Activated CD8-positive, alpha-beta memory T cell treated with anti-CD3 and anti-CD28 coated beads, Interleukin-2, amount 50 U/mL, for 1 hour (primary cell): ENCODE data around the gene EYS.
"Not testable (repeated sequence)": the region's sequence is repeated elsewhere in the genome, so short reads cannot be mapped to it uniquely, and the experiment has no call there.

Source experiments
- DNase-seq: peaks from one replicate; pipeline ENCODE4 v3.0.0-alpha.2; 2020; ENCODE audit errors: extremely low read depth

EYS gene

GRCh38 chr6:63821442-63821841 is 1885.6 kb downstream of the EYS start:
- DNase-seq = no peak

GRCh38 chr6:63819831-63820230 is 1887.2 kb downstream of the EYS start:
- no peak for DNase-seq

GRCh38 chr6:63817492-63818050 is 1889.5 kb downstream of the EYS start:
- no peak for DNase-seq

DNA sequence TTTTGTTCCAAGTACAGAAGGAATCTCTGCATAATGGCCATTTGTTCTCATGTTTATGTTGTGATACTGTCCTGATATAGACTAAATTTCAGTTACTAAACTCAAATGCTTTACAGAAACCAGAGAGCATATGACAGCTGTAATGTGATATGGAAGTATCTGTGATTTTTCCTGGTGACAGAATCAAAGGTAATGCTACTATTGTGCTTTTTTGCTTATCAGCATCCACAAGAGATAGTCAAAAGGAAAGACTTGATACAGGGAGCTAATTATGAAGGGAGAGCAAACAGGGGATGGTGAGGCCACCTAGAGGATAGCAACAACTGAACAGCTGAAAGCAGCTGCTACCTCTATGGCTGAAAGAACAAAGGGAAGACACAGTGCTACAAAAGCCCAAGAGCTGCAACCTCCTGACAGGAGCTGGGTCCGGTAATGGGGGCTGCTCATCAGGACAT is 1890.0 kb downstream of the EYS start:
- no peak for DNase-seq

DNA sequence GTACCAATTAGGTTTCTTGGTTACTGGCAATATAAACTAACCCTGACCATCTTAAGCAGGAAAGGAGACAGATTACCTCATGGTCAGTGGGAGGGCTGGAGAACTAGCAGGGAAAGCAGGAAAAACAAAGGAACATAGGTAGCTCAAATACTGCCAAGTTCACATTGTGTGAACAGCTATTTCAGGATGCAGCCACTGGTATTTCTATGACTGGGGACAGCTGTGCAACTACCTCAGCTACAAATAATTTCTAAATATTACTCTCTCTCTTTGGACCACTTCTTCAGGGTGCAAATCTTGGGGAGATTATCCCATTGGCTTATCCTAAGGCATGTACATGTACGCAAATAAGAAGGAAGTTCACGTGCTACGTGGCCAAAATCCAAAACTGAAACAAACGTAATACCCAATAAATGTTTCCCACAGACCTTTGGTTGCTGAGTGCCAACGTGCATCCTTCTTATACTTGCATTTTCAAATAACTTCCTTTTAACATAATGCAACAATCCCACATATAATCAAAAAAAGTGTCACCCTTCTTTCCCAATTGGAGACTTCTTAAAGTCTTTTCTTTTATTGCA is 1890.5 kb downstream of the EYS start:
- no peak for DNase-seq

- DNase-seq = no peak
Observed at GRCh38 chr6:63814459-63814858, 1892.6 kb downstream of the EYS start.

DNA sequence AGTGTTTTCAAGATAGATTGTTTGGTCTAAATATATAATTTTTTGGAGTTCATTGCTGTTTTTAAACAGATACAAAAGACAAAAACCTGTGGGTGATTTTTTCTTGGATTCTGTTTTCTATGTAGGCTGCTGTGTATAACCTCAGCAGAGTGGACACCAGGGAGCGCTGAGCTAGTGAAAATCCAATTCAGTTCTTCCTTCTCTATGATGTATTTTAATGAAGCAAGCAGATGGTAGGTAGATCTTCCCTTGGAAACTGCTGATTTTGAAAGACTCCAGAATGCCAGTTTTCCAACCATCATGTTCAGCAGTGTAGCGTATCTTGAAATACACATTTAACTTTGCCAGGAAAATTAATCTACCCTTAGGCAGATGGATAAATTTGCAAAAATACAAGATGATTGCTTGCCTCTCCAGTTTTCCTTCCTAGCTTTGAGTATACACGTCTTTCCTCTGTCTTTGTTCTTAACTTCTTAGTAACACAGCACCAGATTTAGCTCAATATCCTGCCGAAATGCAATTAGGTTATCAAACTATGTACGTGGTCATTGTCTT is 1893.4 kb downstream of the EYS start:
- DNase-seq = no peak

- no peak for DNase-seq
Observed at GRCh38 chr6:63808576-63808975, 1898.5 kb downstream of the EYS start.

- no peak for DNase-seq
Observed at GRCh38 chr6:63807056-63807455, 1900.0 kb downstream of the EYS start.

- no peak for DNase-seq
Observed at GRCh38 chr6:63806573-63806913, 1900.5 kb downstream of the EYS start.

DNA sequence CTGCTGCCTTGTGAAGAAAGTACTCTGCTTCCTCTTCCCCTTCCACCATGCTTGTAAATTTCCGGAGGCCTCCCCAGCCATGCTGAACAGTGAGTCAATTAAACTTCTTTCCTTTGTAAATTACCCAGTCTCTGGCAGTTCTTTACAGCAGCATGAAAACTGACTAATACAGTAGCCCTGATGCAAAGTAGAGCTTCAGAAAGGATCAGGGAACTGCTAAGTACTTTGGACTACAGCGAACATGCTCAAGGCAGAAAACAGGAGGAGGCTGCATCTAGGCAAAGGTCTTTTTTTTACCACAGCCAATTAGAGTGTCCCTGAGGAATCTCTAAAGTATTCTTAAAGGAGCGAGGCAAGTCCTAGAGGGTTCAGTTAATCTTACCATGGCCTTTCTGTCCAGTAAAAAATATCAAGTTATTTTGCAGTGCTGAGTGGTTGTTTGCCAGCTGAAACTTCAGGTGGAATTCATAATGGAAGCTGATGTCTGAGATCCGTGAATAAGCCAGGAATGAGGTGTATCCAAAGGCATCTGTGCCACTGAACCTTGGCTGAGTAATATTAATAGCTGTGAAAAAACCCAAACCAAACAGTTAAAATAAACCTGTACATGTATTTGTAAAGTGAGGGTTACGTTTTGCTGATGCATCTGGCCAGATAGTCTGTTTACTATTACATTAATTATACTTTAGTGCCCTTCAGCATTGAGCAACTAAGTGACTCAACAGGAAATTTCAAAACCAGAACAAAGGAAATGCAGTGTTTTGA is 1901.0 kb downstream of the EYS start:
- DNase-seq = no peak

- DNase-seq = no peak
Observed at GRCh38 chr6:63805345-63805744, 1901.7 kb downstream of the EYS start.

DNA sequence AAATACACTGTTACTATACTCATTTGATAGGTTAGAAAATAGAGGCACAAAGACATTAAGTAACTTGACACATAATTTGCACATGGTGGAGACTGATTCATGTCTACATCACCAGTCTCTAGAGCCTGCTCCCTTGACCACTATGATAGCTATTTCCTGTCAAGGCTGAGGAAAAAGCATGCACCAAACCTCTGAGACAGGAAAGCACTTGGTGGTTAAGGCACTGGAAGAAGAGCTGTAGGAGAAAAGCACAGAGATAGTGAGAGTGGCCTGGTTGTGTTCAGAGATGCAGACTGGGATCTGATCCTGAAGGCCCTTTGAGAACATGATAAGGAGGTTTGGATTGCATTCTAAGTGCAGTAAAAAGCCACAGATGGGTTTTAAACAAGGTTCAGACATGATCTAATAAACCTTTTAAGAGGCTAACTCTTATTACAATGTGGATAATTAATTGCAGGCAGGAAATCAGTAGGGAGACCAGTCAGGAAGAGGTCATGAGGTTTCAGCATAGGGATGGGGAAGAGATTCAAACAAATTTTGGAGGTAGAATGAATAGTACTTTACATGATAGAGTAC is 1902.6 kb downstream of the EYS start:
- DNase-seq = no peak

DNA sequence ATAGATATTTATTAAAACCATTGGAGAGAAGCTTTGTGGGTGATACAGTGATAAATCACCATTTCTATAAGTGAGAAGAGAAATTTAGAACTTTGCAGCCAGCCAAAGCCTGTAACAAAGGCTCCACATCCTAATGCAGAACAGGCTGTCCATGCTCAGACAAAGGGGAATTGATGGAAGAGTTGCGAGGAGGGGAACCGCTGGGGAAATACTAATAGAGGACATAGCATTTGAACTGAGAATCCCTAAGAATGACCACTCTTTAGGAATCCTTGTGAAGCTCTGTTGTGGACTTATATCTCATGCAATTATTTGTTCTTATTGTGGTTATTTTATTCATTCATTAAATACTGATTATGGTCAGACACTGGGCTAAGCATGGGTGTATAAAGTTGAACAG is 1903.7 kb downstream of the EYS start:
- DNase-seq = no peak

DNA sequence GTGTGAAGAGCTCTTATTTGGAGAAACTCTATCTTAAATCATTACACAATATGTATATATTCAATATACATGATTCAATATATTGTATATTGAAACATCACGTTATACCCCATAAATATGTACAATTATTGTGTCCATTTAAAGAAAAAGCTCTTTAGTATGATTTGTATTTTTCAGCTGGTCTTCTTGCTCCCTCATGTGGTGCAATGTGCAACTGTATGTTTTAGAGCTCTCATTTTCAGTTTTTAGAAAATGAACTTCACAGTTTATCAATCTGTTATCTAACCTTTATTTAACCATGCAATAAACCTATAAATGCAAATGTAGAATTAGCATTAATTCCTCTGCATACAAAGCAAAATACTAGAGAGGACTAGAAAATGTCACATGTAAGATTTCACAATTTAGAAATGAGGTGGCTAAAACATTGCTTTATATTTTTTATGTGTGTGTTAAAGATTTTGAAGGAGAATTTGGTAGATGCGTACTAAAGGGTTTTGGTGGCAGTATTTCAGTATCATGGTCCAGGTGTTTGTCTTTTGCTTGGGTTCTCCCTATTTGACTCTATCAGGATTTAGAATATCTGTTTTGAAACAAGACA is 1904.3 kb downstream of the EYS start:
- DNase-seq = no peak

GRCh38 chr6:63800386-63800785 is 1906.6 kb downstream of the EYS start:
- DNase-seq = not testable (repeated sequence)

DNA sequence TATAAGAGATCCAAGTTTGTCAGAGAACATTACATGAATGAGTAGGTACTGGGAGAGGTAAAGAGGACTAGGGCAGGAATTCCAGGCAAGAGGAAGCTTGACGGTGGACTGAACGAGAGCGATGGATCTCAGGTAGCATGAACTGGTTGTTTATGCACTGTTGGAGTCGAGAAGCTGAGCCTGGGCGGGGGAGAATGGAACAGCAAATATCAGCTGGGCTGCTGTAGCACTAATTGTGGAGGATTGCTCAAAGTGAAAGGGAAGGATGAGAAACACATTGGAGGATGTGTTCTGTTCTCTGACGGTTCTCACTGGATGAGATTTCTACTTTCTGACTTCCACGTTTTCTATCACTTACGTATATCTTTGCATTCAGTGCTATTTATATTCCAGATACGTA is 1907.2 kb downstream of the EYS start:
- DNase-seq = no peak

GRCh38 chr6:63799313-63799712 is 1907.7 kb downstream of the EYS start:
- DNase-seq = no peak

- DNase-seq = no peak
Observed at GRCh38 chr6:63798378-63798777, 1908.6 kb downstream of the EYS start.

DNA sequence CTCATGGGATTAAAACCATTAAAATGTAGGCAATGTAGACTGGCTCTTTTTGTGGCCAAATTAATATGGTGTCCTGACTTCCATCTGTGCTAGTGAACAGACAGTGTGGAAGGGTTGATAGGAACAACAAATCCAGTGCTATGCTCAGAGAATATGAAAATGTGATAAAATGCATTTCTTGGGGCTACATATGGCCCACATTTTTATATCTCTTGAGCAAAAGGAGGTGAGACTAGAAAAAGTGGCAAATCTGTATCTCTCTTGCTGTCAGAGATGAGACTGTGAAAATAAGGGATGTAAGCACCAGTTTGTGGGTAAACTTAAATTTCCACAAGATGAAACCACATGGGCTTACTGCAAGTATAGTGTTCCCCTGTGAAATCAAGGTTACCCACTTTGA is 1909.3 kb downstream of the EYS start:
- DNase-seq = no peak

- DNase-seq = no peak
Observed at GRCh38 chr6:63795826-63796225, 1911.2 kb downstream of the EYS start.

DNA sequence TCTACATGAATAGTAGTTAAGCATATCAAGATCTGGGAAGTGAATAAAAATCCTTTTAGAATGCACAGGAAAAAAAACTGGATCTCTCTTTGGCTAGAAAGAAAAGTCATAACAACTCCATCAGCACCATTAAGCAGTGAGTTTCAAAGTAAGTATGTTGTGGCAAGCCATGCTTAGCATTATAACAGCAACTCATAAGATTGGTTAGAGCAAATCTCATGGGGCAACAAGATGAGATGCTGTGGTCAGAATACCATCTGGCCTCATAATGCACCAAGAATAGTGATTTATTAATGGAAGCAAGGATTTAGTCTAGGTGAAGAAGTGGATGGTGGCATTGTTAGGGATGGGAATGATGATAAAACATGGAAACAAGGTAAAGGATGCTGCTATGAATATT is 1912.0 kb downstream of the EYS start:
- no peak for DNase-seq
